Measurements from ENCODE around the gene ELOF1. TPM values are rescaled to one million over a fixed set of nuclear protein-coding genes. Genes with fewer than 3 reads are reported as not detected.
"Not testable (repeated sequence)": the region's sequence is repeated elsewhere in the genome, so short reads cannot be mapped to it uniquely, and the experiment has no call there.

Gene ELOF1
- total RNA-seq, 1 donor from 2014 or later, result 34.9 TPM

- no peak for ATAC-seq
Measured at GRCh38 chr19:11566164-11566563, 7.1 kb upstream of the ELOF1 start.

GRCh38 chr19:11565649-11565980 is 6.6 kb upstream of the ELOF1 start:
- ATAC-seq, result not testable (repeated sequence)

GRCh38 chr19:11564082-11564807 is 5.2 kb upstream of the ELOF1 start:
- not testable (repeated sequence) for ATAC-seq

GRCh38 chr19:11563532-11563931 is 4.5 kb upstream of the ELOF1 start:
- ATAC-seq, result no peak

GRCh38 chr19:11560404-11561051 is 1.5 kb upstream of the ELOF1 start:
- peak; percentile 51 for ATAC-seq

GRCh38 chr19:11556634-11557420 is 2.2 kb downstream of the ELOF1 start:
- ATAC-seq, result no peak

GRCh38 chr19:11555246-11555645 is 3.8 kb downstream of the ELOF1 start:
- ATAC-seq, result no peak

GRCh38 chr19:11554160-11554559 is 4.9 kb downstream of the ELOF1 start:
- no peak for ATAC-seq

GRCh38 chr19:11552666-11553372 is 6.2 kb downstream of the ELOF1 start:
- ATAC-seq, result no peak

GRCh38 chr19:11551603-11552235 is 7.3 kb downstream of the ELOF1 start:
- ATAC-seq, result no peak

- ATAC-seq, result no peak
Measured at GRCh38 chr19:11550265-11550664, 8.8 kb downstream of the ELOF1 start.

- ATAC-seq, result no peak
Measured at GRCh38 chr19:11549386-11549953, 9.6 kb downstream of the ELOF1 start.

- no peak for ATAC-seq
Measured at GRCh38 chr19:11547929-11548700, 10.9 kb downstream of the ELOF1 start.

GRCh38 chr19:11541238-11541637 is 17.8 kb downstream of the ELOF1 start:
- ATAC-seq, result no peak

GRCh38 chr19:11540645-11541044 is 18.4 kb downstream of the ELOF1 start:
- ATAC-seq, result no peak

GRCh38 chr19:11539495-11540365 is 19.3 kb downstream of the ELOF1 start:
- no peak for ATAC-seq

- ATAC-seq, result no peak
Measured at GRCh38 chr19:11538232-11539036, 20.6 kb downstream of the ELOF1 start, which contains the start of gene CNN1. TSS of gene CNN1 (plus strand) at chr19:11538851. CDS start at chr19:11538928, 77 bp downstream.

GRCh38 chr19:11535792-11536595 is 23.0 kb downstream of the ELOF1 start:
- ATAC-seq, result peak; percentile 78

Data from esophagus mucosa (tissue), 1 donor.